Measurements from ENCODE around the gene GRID2. TPM values are rescaled to one million over a fixed set of nuclear protein-coding genes. Genes with fewer than 3 reads are reported as not detected.

Gene GRID2
- total and polyA plus RNA-seq, 4 donors = under 0.01 to 0.02 TPM; not detected in 2

DNA sequence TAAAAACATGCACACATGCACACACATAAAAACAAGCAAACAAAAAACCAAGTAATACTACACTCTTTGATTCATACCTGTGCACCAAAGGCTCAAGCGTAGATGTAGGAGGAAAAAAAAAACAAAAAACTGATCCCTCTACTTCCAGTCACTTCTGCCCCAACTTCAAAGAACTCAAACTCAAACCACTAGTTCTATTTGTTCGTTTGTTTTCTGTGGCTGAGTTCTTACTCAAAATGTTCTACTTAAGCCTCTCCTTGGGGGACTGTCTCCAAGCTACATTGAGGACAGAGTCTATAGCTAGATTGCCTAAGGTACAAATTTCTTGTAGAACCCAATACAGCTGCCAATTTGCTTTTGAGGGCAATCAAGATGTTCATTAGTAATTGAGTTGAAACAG, 1353.8 kb downstream of the GRID2 start:
- Histone ChIP-seq H3K27me3 (ENCODE audit: control insufficient read depth in 4 of 4, insufficient read depth in 4 of 4, low read length in 3 of 4) (no peaks in the 10 kb centered on the region), H3K36me3 (ENCODE audit: control insufficient read depth in 4 of 4, insufficient read depth in 3 of 4, low read depth in 1 of 4, low read length in 3 of 4) (no peaks in the 10 kb centered on the region), H3K27ac (ENCODE audit: low read depth in 1 of 2, low read length in 2 of 2) (no peak overlapping the region), H3K4me3 (ENCODE audit: low read depth in 1 of 3, low read length in 3 of 3) (no peak overlapping the region), H3K4me1 (ENCODE audit: control insufficient read depth in 4 of 4, insufficient read depth in 4 of 4, low read length in 3 of 4) (no peaks in the 10 kb centered on the region), H3K9me3 (ENCODE audit: control insufficient read depth in 4 of 4, low read length in 3 of 4) (no peaks in the 10 kb centered on the region), H3K9ac (ENCODE audit: low read depth in 1 of 2, low read length in 2 of 2) (no peak overlapping the region)
- TF ChIP-seq FOXA2 (IDR thresholded peaks at IDR 0.05) (no peak), HNF4A (conservative IDR thresholded peaks at IDR 0.05) (no peak)
- WGBS = 68% methylated on average over 2 of the region's 2 CpGs
- DNase-seq (ENCODE audit: low spot score) = no peak

- Histone ChIP-seq H3K9ac (ENCODE audit: low read depth in 1 of 2, low read length in 2 of 2) (no peak overlapping the region), H3K9me3 (ENCODE audit: control insufficient read depth in 4 of 4, low read length in 3 of 4) (no peaks in the 10 kb centered on the region), H3K4me1 (ENCODE audit: control insufficient read depth in 4 of 4, insufficient read depth in 4 of 4, low read length in 3 of 4) (no peaks in the 10 kb centered on the region), H3K4me3 (ENCODE audit: low read depth in 1 of 3, low read length in 3 of 3) (no peak overlapping the region), H3K27ac (ENCODE audit: low read depth in 1 of 2, low read length in 2 of 2) (no peak overlapping the region), H3K36me3 (ENCODE audit: control insufficient read depth in 4 of 4, insufficient read depth in 3 of 4, low read depth in 1 of 4, low read length in 3 of 4) (no peaks in the 10 kb centered on the region), H3K27me3 (ENCODE audit: control insufficient read depth in 4 of 4, insufficient read depth in 4 of 4, low read length in 3 of 4) (no peaks in the 10 kb centered on the region)
- TF ChIP-seq GABPA (IDR thresholded peaks at IDR 0.05 in 1 of 2, conservative IDR thresholded peaks at IDR 0.05 in 1 of 2) = no peak
- TF ChIP-seq NR2F2 (IDR thresholded peaks at IDR 0.05) = no peak
- TF ChIP-seq, protein P1, sequence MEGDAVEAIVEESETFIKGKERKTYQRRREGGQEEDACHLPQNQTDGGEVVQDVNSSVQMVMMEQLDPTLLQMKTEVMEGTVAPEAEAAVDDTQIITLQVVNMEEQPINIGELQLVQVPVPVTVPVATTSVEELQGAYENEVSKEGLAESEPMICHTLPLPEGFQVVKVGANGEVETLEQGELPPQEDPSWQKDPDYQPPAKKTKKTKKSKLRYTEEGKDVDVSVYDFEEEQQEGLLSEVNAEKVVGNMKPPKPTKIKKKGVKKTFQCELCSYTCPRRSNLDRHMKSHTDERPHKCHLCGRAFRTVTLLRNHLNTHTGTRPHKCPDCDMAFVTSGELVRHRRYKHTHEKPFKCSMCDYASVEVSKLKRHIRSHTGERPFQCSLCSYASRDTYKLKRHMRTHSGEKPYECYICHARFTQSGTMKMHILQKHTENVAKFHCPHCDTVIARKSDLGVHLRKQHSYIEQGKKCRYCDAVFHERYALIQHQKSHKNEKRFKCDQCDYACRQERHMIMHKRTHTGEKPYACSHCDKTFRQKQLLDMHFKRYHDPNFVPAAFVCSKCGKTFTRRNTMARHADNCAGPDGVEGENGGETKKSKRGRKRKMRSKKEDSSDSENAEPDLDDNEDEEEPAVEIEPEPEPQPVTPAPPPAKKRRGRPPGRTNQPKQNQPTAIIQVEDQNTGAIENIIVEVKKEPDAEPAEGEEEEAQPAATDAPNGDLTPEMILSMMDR (IDR thresholded peaks at IDR 0.05; ENCODE audit: low read depth, low read length, missing input control) = no peak
- no peak for TF ChIP-seq JUND (IDR thresholded peaks at IDR 0.05)
- TF ChIP-seq SP1 (IDR thresholded peaks at IDR 0.05) = no peak
- no peak for TF ChIP-seq FOXA1 (IDR thresholded peaks at IDR 0.05)
- TF ChIP-seq MAX (IDR thresholded peaks at IDR 0.05) = no peak
- no peak for TF ChIP-seq HNF4G (IDR thresholded peaks at IDR 0.05)
- no peak for TF ChIP-seq FOXA2 (IDR thresholded peaks at IDR 0.05)
- no peak for TF ChIP-seq ZBTB33 (IDR thresholded peaks at IDR 0.05)
- TF ChIP-seq, protein P2, sequence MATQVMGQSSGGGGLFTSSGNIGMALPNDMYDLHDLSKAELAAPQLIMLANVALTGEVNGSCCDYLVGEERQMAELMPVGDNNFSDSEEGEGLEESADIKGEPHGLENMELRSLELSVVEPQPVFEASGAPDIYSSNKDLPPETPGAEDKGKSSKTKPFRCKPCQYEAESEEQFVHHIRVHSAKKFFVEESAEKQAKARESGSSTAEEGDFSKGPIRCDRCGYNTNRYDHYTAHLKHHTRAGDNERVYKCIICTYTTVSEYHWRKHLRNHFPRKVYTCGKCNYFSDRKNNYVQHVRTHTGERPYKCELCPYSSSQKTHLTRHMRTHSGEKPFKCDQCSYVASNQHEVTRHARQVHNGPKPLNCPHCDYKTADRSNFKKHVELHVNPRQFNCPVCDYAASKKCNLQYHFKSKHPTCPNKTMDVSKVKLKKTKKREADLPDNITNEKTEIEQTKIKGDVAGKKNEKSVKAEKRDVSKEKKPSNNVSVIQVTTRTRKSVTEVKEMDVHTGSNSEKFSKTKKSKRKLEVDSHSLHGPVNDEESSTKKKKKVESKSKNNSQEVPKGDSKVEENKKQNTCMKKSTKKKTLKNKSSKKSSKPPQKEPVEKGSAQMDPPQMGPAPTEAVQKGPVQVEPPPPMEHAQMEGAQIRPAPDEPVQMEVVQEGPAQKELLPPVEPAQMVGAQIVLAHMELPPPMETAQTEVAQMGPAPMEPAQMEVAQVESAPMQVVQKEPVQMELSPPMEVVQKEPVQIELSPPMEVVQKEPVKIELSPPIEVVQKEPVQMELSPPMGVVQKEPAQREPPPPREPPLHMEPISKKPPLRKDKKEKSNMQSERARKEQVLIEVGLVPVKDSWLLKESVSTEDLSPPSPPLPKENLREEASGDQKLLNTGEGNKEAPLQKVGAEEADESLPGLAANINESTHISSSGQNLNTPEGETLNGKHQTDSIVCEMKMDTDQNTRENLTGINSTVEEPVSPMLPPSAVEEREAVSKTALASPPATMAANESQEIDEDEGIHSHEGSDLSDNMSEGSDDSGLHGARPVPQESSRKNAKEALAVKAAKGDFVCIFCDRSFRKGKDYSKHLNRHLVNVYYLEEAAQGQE (IDR thresholded peaks at IDR 0.05) = no peak
- no peak for TF ChIP-seq TAF1 (conservative IDR thresholded peaks at IDR 0.05)
- TF ChIP-seq EGR1 (IDR thresholded peaks at IDR 0.05; ENCODE audit: low read depth in 2 of 2) = no peak
- TF ChIP-seq, protein P3, sequence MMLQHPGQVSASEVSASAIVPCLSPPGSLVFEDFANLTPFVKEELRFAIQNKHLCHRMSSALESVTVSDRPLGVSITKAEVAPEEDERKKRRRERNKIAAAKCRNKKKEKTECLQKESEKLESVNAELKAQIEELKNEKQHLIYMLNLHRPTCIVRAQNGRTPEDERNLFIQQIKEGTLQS (IDR thresholded peaks at IDR 0.05) = no peak
- TF ChIP-seq RXRA (IDR thresholded peaks at IDR 0.05) = no peak
- no peak for TF ChIP-seq RAD21 (IDR thresholded peaks at IDR 0.05)
- no peak for TF ChIP-seq YY1 (IDR thresholded peaks at IDR 0.05)
- 81% methylated on average over 3 of the region's 3 CpGs for WGBS
- DNase-seq (ENCODE audit: low spot score) = no peak
Measured at GRCh38 chr4:93658443-93658842, 1354.7 kb downstream of the GRID2 start.

Measured in liver (tissue), 9 donors.